Panc1 (cell line): ENCODE results near the gene RASA3. TPM values are rescaled to one million over a fixed set of nuclear protein-coding genes. Genes with fewer than 3 reads are reported as not detected.

Source experiments
- ATAC-seq: fragments of 200-7000 bp; cut with Tn5 transposase; 2 replicates; pipeline ENCODE4 v1.9.1; 2020; ENCODE audit warnings: mild to moderate bottlenecking, moderate library complexity
- BruUV-seq: library from RNA; stranded (reverse); fragments of 400-500 nt; replicated peaks from 2 replicates; lab custom pipeline; 2021; lab: Mats Ljungman, UMichigan
- CTCF ChIA-PET: fragments of 300-600 bp; sonication (Branson Sonifier 250); formaldehyde crosslinking; loops from one replicate; lab custom pipeline; 2022; ENCODE audit warnings: antibody characterized with exemption; lab: Charles Lee
- POLR2A ChIA-PET: fragments of 300-600 bp; sonication (Branson Sonifier 250); formaldehyde crosslinking; loops from one replicate; lab custom pipeline; 2022; ENCODE audit warnings: antibody characterized with exemption; lab: Charles Lee
- DNase-seq: peaks from one replicate; pipeline ENCODE4 v3.0.0-alpha.2; 2010; ENCODE audit warnings: low read depth, low spot score
- H3K27ac ChIP-seq: 2 replicates; pipeline ENCODE4 v1.5.1; 2011; ENCODE audit warnings: mild to moderate bottlenecking, low read length, inconsistent platforms
- H3K27me3 ChIP-seq: fragments of 200-500 bp; sonication (Bioruptor generic); 2 replicates; pipeline ENCODE4 v1.6.0; 2014; ENCODE audit warnings: low read length, inconsistent platforms; ENCODE audit not compliant: control insufficient read depth, insufficient read depth
- H3K36me3 ChIP-seq: fragments of 200-500 bp; sonication (Bioruptor generic); 2 replicates; pipeline ENCODE4 v1.5.1; 2014; ENCODE audit warnings: inconsistent platforms, mild to moderate bottlenecking, low read length, moderate library complexity; ENCODE audit not compliant: control insufficient read depth, insufficient read depth
- H3K4me1 ChIP-seq: 2 replicates; pipeline ENCODE4 v1.5.1; 2011; ENCODE audit warnings: inconsistent platforms, mild to moderate bottlenecking, low read length, moderate library complexity; ENCODE audit not compliant: control insufficient read depth, insufficient read depth
- H3K4me3 ChIP-seq, 2 experiments: 2 replicates each; pipeline ENCODE4 v1.5.1; 2011 to 2012; ENCODE audit warnings: low read depth in 2 of 2, low read length in 2 of 2, mild to moderate bottlenecking in 2 of 2, inconsistent platforms in 1 of 2, moderate library complexity in 1 of 2
- H3K9me3 ChIP-seq: fragments of 200-500 bp; sonication (Bioruptor generic); 2 replicates; pipeline ENCODE4 v1.5.1; 2014; ENCODE audit warnings: low read depth, mild to moderate bottlenecking, inconsistent platforms, low read length, moderate library complexity; ENCODE audit not compliant: control insufficient read depth, insufficient read depth
- POLR2AphosphoS5 ChIP-seq: IDR thresholded peaks from 2 replicates; pipeline ENCODE4 v1.6.1; 2012; ENCODE audit warnings: mild to moderate bottlenecking, low read depth, low read length, moderate library complexity
- SIN3A ChIP-seq: IDR thresholded peaks from 2 replicates; pipeline ENCODE4 v1.6.1; 2012; ENCODE audit warnings: low read depth, mild to moderate bottlenecking, low read length, moderate library complexity, borderline replicate concordance; ENCODE audit not compliant: insufficient read depth
- TCF7L2 ChIP-seq: IDR thresholded peaks from 2 replicates; pipeline ENCODE4 v1.6.1; 2011; ENCODE audit warnings: mild to moderate bottlenecking, low read depth, low read length, inconsistent platforms
- in situ Hi-C: cut with HindIII; loops from 2 replicates; pipeline ENCODE4 v1.10.0; 2016; ENCODE audit warnings: low sequenced_read_pairs, low pct_unique_long_range_greater_than_20kb
- intact Hi-C: fragments of 100-400 bp; cut with micrococcal nuclease; formaldehyde crosslinking; loops from one replicate; pipeline ENCODE4 v1.10.0; 2022; ENCODE audit not compliant: unreplicated experiment
- total RNA-seq: library from RNA; stranded (reverse); gene quantifications from one replicate; pipeline ENCODE4 v1.2.1, GENCODE V29; 2021; ENCODE audit not compliant: unreplicated experiment
- TF ChIP-seq, protein P1 (sequence below), 2 experiments: IDR thresholded peaks; 2 replicates each; pipeline ENCODE4 v1.6.1; 2011 to 2012; ENCODE audit warnings: low read depth in 2 of 2, control low read depth in 1 of 2, low read length in 1 of 2, mild to moderate bottlenecking in 1 of 2, moderate library complexity in 1 of 2; ENCODE audit not compliant: insufficient read depth in 1 of 2
- TF ChIP-seq, protein P2 (sequence below): fragments of 450-650 bp; IDR thresholded peaks from 2 replicates; pipeline ENCODE4 v1.5.1; 2017; ENCODE audit warnings: mild to moderate bottlenecking

Gene RASA3
- total RNA-seq, 1 experiment from 2014 or later: 33.7 TPM

DNA sequence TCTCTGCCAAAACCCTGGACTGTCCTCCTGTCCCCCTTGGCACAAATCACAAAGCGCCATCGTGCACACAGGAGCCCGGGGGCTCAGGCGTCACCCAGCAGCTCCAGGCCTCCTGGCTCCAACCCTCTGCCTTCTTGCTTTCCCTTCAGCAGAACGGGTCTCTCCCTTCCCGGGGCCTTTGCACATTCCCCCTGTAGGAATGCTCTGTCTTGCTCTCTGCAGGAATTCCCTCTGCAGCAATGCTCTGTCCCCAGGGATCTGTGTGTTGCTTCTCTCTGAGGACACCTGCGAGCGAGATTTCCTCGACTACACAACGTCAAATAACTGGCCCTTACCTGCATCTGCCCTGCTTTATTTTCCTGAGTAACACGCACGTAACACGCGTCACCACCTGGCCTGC, 13.3 kb upstream of the RASA3 start:
- ChIA-PET CTCF (no interaction called here), POLR2A (no interaction called here)
- H3K27me3 ChIP-seq: no peaks in the 10 kb centered on the region
- in situ Hi-C loops: no loop called here
- no peaks in the 10 kb centered on the region for H3K36me3 ChIP-seq
- H3K27ac ChIP-seq: no peak overlapping the region
- ATAC-seq: no peak
- TF ChIP-seq TCF7L2 (no peak), POLR2AphosphoS5 (no peak), SIN3A (no peak)
- TF ChIP-seq, protein P1, sequence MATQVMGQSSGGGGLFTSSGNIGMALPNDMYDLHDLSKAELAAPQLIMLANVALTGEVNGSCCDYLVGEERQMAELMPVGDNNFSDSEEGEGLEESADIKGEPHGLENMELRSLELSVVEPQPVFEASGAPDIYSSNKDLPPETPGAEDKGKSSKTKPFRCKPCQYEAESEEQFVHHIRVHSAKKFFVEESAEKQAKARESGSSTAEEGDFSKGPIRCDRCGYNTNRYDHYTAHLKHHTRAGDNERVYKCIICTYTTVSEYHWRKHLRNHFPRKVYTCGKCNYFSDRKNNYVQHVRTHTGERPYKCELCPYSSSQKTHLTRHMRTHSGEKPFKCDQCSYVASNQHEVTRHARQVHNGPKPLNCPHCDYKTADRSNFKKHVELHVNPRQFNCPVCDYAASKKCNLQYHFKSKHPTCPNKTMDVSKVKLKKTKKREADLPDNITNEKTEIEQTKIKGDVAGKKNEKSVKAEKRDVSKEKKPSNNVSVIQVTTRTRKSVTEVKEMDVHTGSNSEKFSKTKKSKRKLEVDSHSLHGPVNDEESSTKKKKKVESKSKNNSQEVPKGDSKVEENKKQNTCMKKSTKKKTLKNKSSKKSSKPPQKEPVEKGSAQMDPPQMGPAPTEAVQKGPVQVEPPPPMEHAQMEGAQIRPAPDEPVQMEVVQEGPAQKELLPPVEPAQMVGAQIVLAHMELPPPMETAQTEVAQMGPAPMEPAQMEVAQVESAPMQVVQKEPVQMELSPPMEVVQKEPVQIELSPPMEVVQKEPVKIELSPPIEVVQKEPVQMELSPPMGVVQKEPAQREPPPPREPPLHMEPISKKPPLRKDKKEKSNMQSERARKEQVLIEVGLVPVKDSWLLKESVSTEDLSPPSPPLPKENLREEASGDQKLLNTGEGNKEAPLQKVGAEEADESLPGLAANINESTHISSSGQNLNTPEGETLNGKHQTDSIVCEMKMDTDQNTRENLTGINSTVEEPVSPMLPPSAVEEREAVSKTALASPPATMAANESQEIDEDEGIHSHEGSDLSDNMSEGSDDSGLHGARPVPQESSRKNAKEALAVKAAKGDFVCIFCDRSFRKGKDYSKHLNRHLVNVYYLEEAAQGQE (IDR thresholded peaks at IDR 0.05; ENCODE audit: insufficient read depth in 1 of 2, low read depth in 2 of 2, low read length in 1 of 2): no peak
- TF ChIP-seq, protein P2, sequence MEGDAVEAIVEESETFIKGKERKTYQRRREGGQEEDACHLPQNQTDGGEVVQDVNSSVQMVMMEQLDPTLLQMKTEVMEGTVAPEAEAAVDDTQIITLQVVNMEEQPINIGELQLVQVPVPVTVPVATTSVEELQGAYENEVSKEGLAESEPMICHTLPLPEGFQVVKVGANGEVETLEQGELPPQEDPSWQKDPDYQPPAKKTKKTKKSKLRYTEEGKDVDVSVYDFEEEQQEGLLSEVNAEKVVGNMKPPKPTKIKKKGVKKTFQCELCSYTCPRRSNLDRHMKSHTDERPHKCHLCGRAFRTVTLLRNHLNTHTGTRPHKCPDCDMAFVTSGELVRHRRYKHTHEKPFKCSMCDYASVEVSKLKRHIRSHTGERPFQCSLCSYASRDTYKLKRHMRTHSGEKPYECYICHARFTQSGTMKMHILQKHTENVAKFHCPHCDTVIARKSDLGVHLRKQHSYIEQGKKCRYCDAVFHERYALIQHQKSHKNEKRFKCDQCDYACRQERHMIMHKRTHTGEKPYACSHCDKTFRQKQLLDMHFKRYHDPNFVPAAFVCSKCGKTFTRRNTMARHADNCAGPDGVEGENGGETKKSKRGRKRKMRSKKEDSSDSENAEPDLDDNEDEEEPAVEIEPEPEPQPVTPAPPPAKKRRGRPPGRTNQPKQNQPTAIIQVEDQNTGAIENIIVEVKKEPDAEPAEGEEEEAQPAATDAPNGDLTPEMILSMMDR: no peak
- intact Hi-C loops: no loop called here
- H3K9me3 ChIP-seq: no peaks in the 10 kb centered on the region
- no peak for DNase-seq
- H3K4me1 ChIP-seq: no peaks in the 10 kb centered on the region; the same call in 1 of the 2 replicates
- BruUV-seq: no TSS peak
- H3K4me3 ChIP-seq: no peak overlapping the region

DNA sequence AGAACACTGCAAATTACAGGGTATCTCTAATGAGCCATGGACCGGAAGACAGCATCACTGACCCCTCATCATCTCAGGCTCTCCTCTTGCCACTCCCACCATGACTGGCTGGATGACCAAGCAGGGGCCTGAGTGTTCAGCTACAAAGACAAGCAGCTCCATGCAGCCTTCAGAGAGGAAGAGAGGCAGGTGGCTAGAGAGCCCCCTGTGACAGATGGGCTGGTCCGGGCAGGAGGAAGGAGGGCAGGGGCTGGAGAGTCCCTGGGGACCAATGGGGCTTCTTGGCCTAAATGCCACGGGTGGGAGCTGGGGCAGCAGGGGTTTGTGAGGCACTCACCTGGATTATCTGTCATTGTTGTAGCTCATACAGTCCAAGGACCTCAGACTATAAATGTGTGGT, 12.8 kb upstream of the RASA3 start:
- Histone ChIP-seq H3K27ac (no peak overlapping the region), H3K9me3 (no peaks in the 10 kb centered on the region), H3K36me3 (no peaks in the 10 kb centered on the region), H3K4me3 (no peak overlapping the region), H3K27me3 (no peaks in the 10 kb centered on the region), H3K4me1 (peaks cover 3% of the 10 kb centered on the region)
- intact Hi-C loops (no loop called here), in situ Hi-C loops (no loop called here)
- TF ChIP-seq, protein P1 (IDR thresholded peaks at IDR 0.05; ENCODE audit: insufficient read depth in 1 of 2, low read depth in 2 of 2, low read length in 1 of 2): no peak
- CTCF ChIA-PET: no interaction called here
- DNase-seq (no peak), ATAC-seq (no peak)
- BruUV-seq: no TSS peak
- POLR2A ChIA-PET: no interaction called here
